IMR-90 (cell line): Measurements from ENCODE around the gene C10orf67. TPM values are rescaled to one million over a fixed set of nuclear protein-coding genes. Genes with fewer than 3 reads are reported as not detected.

ENCODE experiments used
- ATAC-seq: fragments of 200-7000 bp; cut with Tn5 transposase; 2 replicates; pipeline ENCODE4 v1.9.1; 2020; ENCODE audit warnings: low read depth, mild to moderate bottlenecking, moderate library complexity
- BruUV-seq: library from RNA; stranded (reverse); fragments of 400-500 nt; replicated peaks from 2 replicates; lab custom pipeline; 2021; lab: Mats Ljungman, UMichigan
- CTCF ChIA-PET: fragments of 300-600 bp; formaldehyde crosslinking; extraction: SDS; loops from one replicate; lab custom pipeline; 2021; ENCODE audit warnings: antibody characterized with exemption; lab: Yijun Ruan, JAX
- POLR2A ChIA-PET: fragments of 300-600 bp; sonication (Branson Sonifier 250); formaldehyde crosslinking; loops from one replicate; lab custom pipeline; 2022; ENCODE audit warnings: antibody characterized with exemption; ENCODE audit not compliant: unreplicated experiment; lab: Charles Lee
- DNase-seq: peaks from one replicate; pipeline ENCODE4 v3.0.0; 2013
- H2AFZ ChIP-seq: replicated peaks from 2 replicates; pipeline ENCODE3; 2013; ENCODE audit warnings: low read length, mild to moderate bottlenecking; ENCODE audit not compliant: poor library complexity
- H2AK5ac ChIP-seq: 2 replicates; pipeline ENCODE4 v1.6.1; 2013; ENCODE audit warnings: low read depth, low read length, inconsistent platforms
- H2AK9ac ChIP-seq: replicated peaks from 2 replicates; pipeline ENCODE3; 2013; ENCODE audit warnings: mild to moderate bottlenecking, low read depth, low read length, moderate library complexity; ENCODE audit not compliant: poor library complexity
- H2BK120ac ChIP-seq: 2 replicates; pipeline ENCODE4 v1.6.1; 2013; ENCODE audit warnings: low read depth, low read length, inconsistent platforms
- H2BK15ac ChIP-seq: 3 replicates; pipeline ENCODE4 v1.6.1; 2013; ENCODE audit warnings: low read depth, low read length, inconsistent platforms
- H2BK20ac ChIP-seq: 2 replicates; pipeline ENCODE4 v1.6.1; 2013; ENCODE audit warnings: low read depth, mild to moderate bottlenecking, inconsistent platforms, low read length, moderate library complexity
- H2BK5ac ChIP-seq: 2 replicates; pipeline ENCODE4 v1.6.1; 2013; ENCODE audit warnings: mild to moderate bottlenecking, low read depth, low read length, inconsistent platforms; ENCODE audit not compliant: poor library complexity, severe bottlenecking
- H3K14ac ChIP-seq: replicated peaks from 2 replicates; pipeline ENCODE4 v1.6.1; 2013; ENCODE audit warnings: low read depth, low read length, inconsistent platforms
- H3K18ac ChIP-seq: 2 replicates; pipeline ENCODE4 v1.6.1; 2013; ENCODE audit warnings: low read depth, low read length, control low read depth
- H3K23ac ChIP-seq: 2 replicates; pipeline ENCODE4 v1.6.1; 2013; ENCODE audit warnings: low read depth, low read length, inconsistent platforms
- H3K27ac ChIP-seq: 2 replicates; pipeline ENCODE4 v1.5.1; 2013; ENCODE audit warnings: mild to moderate bottlenecking, control low read depth, low read length; ENCODE audit not compliant: insufficient read depth
- H3K27me3 ChIP-seq: 2 replicates; pipeline ENCODE4 v1.6.1; 2013; ENCODE audit warnings: low read length; ENCODE audit not compliant: control insufficient read depth, insufficient read depth
- H3K36me3 ChIP-seq: 2 replicates; pipeline ENCODE4 v1.6.1; 2013; ENCODE audit warnings: low read length, mixed read lengths; ENCODE audit not compliant: control insufficient read depth, insufficient read depth
- H3K4ac ChIP-seq: 2 replicates; pipeline ENCODE4 v1.6.1; 2013; ENCODE audit warnings: low read depth, low read length, inconsistent platforms
- H3K4me1 ChIP-seq: 2 replicates; pipeline ENCODE4 v1.6.1; 2013; ENCODE audit warnings: low read length, mixed read lengths; ENCODE audit not compliant: control insufficient read depth, insufficient read depth
- H3K4me2 ChIP-seq: 2 replicates; pipeline ENCODE4 v1.6.1; 2013; ENCODE audit warnings: low read depth, mild to moderate bottlenecking, control low read depth, low read length, moderate library complexity
- H3K4me3 ChIP-seq: 2 replicates; pipeline ENCODE4 v1.5.1; 2013; ENCODE audit warnings: low read depth, mild to moderate bottlenecking, control low read depth, low read length, moderate library complexity; ENCODE audit not compliant: insufficient read depth
- H3K56ac ChIP-seq: 2 replicates; pipeline ENCODE4 v1.6.1; 2013; ENCODE audit warnings: low read length, inconsistent platforms; ENCODE audit not compliant: insufficient read depth; ENCODE audit errors: extremely low read depth
- H3K79me1 ChIP-seq, 2 experiments: 2 replicates each; pipeline ENCODE4 v1.6.1; 2013; ENCODE audit warnings: low read length in 2 of 2, inconsistent platforms in 1 of 2, low read depth in 1 of 2
- H3K9ac ChIP-seq: 2 replicates; pipeline ENCODE4 v1.6.1; 2013; ENCODE audit warnings: low read depth, low read length, control low read depth
- H3K9me1 ChIP-seq: 2 replicates; pipeline ENCODE4 v1.6.1; 2013; ENCODE audit warnings: low read length, inconsistent platforms; ENCODE audit not compliant: insufficient read depth
- H3K9me3 ChIP-seq: 2 replicates; pipeline ENCODE4 v1.6.1; 2013; ENCODE audit warnings: low read length; ENCODE audit not compliant: control insufficient read depth, insufficient read depth
- H4K20me1 ChIP-seq: 2 replicates; pipeline ENCODE4 v1.6.1; 2013; ENCODE audit warnings: low read length, inconsistent platforms; ENCODE audit not compliant: insufficient read depth
- H4K5ac ChIP-seq: 2 replicates; pipeline ENCODE4 v1.6.1; 2013; ENCODE audit warnings: mild to moderate bottlenecking, low read depth, low read length, control low read depth
- H4K8ac ChIP-seq, 2 experiments: 2 replicates each; pipeline ENCODE4 v1.6.1; 2013; ENCODE audit warnings: low read depth in 2 of 2, low read length in 2 of 2, control low read depth in 1 of 2, inconsistent platforms in 1 of 2
- H4K91ac ChIP-seq: 2 replicates; pipeline ENCODE4 v1.6.1; 2013; ENCODE audit warnings: low read depth, low read length, inconsistent platforms; ENCODE audit not compliant: insufficient read depth
- BHLHE40 ChIP-seq: fragments of 150-350 bp; IDR thresholded peaks from 2 replicates; pipeline ENCODE4 v1.6.1; 2016; ENCODE audit warnings: mild to moderate bottlenecking, low read depth, low read length
- CEBPB ChIP-seq: IDR thresholded peaks from 2 replicates; pipeline ENCODE4 v1.6.1; 2012; ENCODE audit warnings: low read depth, low read length, improper control_type of control experiment
- CHD1 ChIP-seq: IDR thresholded peaks from 2 replicates; pipeline ENCODE4 v1.6.1; 2012; ENCODE audit warnings: low read depth, low read length, improper control_type of control experiment
- CTCF ChIP-seq: conservative IDR thresholded peaks from 2 replicates; pipeline ENCODE4 v1.5.1; 2012; ENCODE audit warnings: mild to moderate bottlenecking, low read depth, low read length, improper control_type of control experiment
- ELK1 ChIP-seq: fragments of 150-350 bp; IDR thresholded peaks from 2 replicates; pipeline ENCODE4 v1.6.1; 2016; ENCODE audit warnings: low read depth, mild to moderate bottlenecking, low read length, moderate library complexity, borderline replicate concordance
- FOS ChIP-seq: fragments of 150-350 bp; IDR thresholded peaks from 2 replicates; pipeline ENCODE4 v1.6.1; 2016; ENCODE audit warnings: low read depth, low read length
- MAFK ChIP-seq: IDR thresholded peaks from 2 replicates; pipeline ENCODE4 v1.6.1; 2012; ENCODE audit warnings: low read depth, low read length, improper control_type of control experiment
- MAZ ChIP-seq: IDR thresholded peaks from 2 replicates; pipeline ENCODE4 v1.6.1; 2012; ENCODE audit warnings: low read depth, mild to moderate bottlenecking, low read length, improper control_type of control experiment, moderate library complexity, borderline replicate concordance
- MXI1 ChIP-seq: IDR thresholded peaks from 2 replicates; pipeline ENCODE4 v1.6.1; 2012; ENCODE audit warnings: low read depth, mild to moderate bottlenecking, low read length, moderate library complexity, borderline replicate concordance
- NFE2L2 ChIP-seq: fragments of 150-350 bp; IDR thresholded peaks from 2 replicates; pipeline ENCODE4 v1.6.1; 2016; ENCODE audit warnings: low read depth, mild to moderate bottlenecking, low read length
- POLR2A ChIP-seq: IDR thresholded peaks from 2 replicates; pipeline ENCODE4 v1.6.1; 2012; ENCODE audit warnings: mild to moderate bottlenecking, low read depth, low read length
- RAD21 ChIP-seq: IDR thresholded peaks from 2 replicates; pipeline ENCODE4 v1.6.1; 2012; ENCODE audit warnings: low read length, improper control_type of control experiment
- RCOR1 ChIP-seq: IDR thresholded peaks from 2 replicates; pipeline ENCODE4 v1.6.1; 2012; ENCODE audit warnings: mild to moderate bottlenecking, low read length, improper control_type of control experiment; ENCODE audit not compliant: insufficient replicate concordance
- RFX5 ChIP-seq: IDR thresholded peaks from 2 replicates; pipeline ENCODE4 v1.8.0; 2012; ENCODE audit warnings: low read depth, mild to moderate bottlenecking, low read length, moderate library complexity
- SMC3 ChIP-seq: fragments of 150-350 bp; IDR thresholded peaks from 2 replicates; pipeline ENCODE4 v1.6.1; 2016; ENCODE audit warnings: low read depth, mild to moderate bottlenecking, antibody characterized with exemption, low read length, moderate library complexity
- USF2 ChIP-seq: fragments of 150-350 bp; IDR thresholded peaks from 2 replicates; pipeline ENCODE4 v1.6.1; 2017; ENCODE audit warnings: mild to moderate bottlenecking, antibody characterized with exemption, low read length, low read depth
- WGBS, 2 experiments: methylation state at CpG; one replicate each; pipeline versions ENCODE4 v1.1.5 to v1.1.7; 2013; ENCODE audit warnings: missing lambda C conversion rate in 2 of 2; ENCODE audit not compliant: insufficient read length in 1 of 2; ENCODE audit errors: extremely low coverage in 2 of 2; 5-methylcytosine and 5-hydroxymethylcytosine counted together
- dilution Hi-C: fragments of 300-500 bp; cut with HindIII; formaldehyde crosslinking; loops from one replicate; pipeline ENCODE4 v1.14.3; 2018; ENCODE audit warnings: low sequenced_read_pairs; ENCODE audit not compliant: unreplicated experiment
- in situ Hi-C: fragments of 300-500 bp; cut with MboI; formaldehyde crosslinking; loops from 3 replicates; pipeline ENCODE4 v1.14.3; 2019; ENCODE audit warnings: low sequenced_read_pairs, inconsistent platforms, mixed read lengths
- intact Hi-C: fragments of 100-400 bp; cut with micrococcal nuclease; formaldehyde crosslinking; loops from 2 replicates; pipeline ENCODE4 v1.10.0; 2022
- polyA plus RNA-seq, 3 experiments: library from polyadenylated mRNA; depleted of rRNA; stranded (reverse); fragments of >200 nt; gene quantifications; 2 replicates each; pipeline ENCODE4 v1.2.3, GENCODE V29; 2012; ENCODE audit warnings: low replicate concordance in 1 of 3
- total RNA-seq: library from RNA; depleted of rRNA; stranded (reverse); fragments of >200 nt; gene quantifications from 2 replicates; pipeline ENCODE4 v1.2.3, GENCODE V29; 2012

The C10orf67 gene
- total and polyA plus RNA-seq, 2 of the 4 experiments (the other 2 are of a cell fraction) = 0.15 to 0.18 TPM

GRCh38 chr10:23186697-23187096 lies 157.9 kb downstream of the C10orf67 start:
- H3K14ac ChIP-seq = no peak overlapping the region
- H4K91ac ChIP-seq = no peak overlapping the region
- no peak overlapping the region for H3K23ac ChIP-seq
- H3K18ac ChIP-seq = no peak overlapping the region
- BruUV-seq = no TSS peak
- no peak overlapping the region for H3K56ac ChIP-seq
- no peak overlapping the region for H4K5ac ChIP-seq
- H2BK120ac ChIP-seq = no peak overlapping the region
- no peak overlapping the region for H2AK9ac ChIP-seq
- no peaks in the 10 kb centered on the region for H3K9me1 ChIP-seq
- no peak overlapping the region for H3K9ac ChIP-seq
- no peak overlapping the region for H3K4me2 ChIP-seq
- in situ Hi-C loops = no loop called here
- H2BK20ac ChIP-seq = no peak overlapping the region
- POLR2A ChIA-PET = no interaction called here
- H2BK5ac ChIP-seq = no peak overlapping the region
- no peak overlapping the region for H2AK5ac ChIP-seq
- H3K79me1 ChIP-seq = no peaks in the 10 kb centered on the region
- no peaks in the 10 kb centered on the region for H3K9me3 ChIP-seq
- WGBS, 2 experiments = no CpG with 5 or more reads among the region's 5 CpGs
- no peak overlapping the region for H2BK15ac ChIP-seq
- H3K27me3 ChIP-seq = peaks cover 17% of the 10 kb centered on the region
- no peak overlapping the region for H3K27ac ChIP-seq
- no peak for DNase-seq
- H3K4ac ChIP-seq = no peak overlapping the region
- no peak overlapping the region for H2AFZ ChIP-seq
- no peaks in the 10 kb centered on the region for H4K20me1 ChIP-seq
- ATAC-seq = no peak
- CTCF ChIA-PET = interaction anchor here (0.6 kb wide), 1 partner anchor 1436 kb away, joined by 3 read pairs; no protein-coding TSS in a partner anchor
- no peak overlapping the region for H3K4me3 ChIP-seq
- no peak overlapping the region for H4K8ac ChIP-seq
- intact Hi-C loops = no loop called here
- H3K4me1 ChIP-seq = no peaks in the 10 kb centered on the region
- H3K36me3 ChIP-seq = no peaks in the 10 kb centered on the region
- TF ChIP-seq USF2 (no peak), CHD1 (no peak), BHLHE40 (no peak), MAFK (no peak), POLR2A (no peak), SMC3 (no peak), CTCF (no peak), FOS (no peak), MAZ (no peak), RAD21 (no peak), MXI1 (no peak), CEBPB (no peak), NFE2L2 (no peak), RCOR1 (no peak), RFX5 (no peak), ELK1 (no peak)
- dilution Hi-C loops = no loop called here
